ENCODE results near the gene POMGNT1.

DNA sequence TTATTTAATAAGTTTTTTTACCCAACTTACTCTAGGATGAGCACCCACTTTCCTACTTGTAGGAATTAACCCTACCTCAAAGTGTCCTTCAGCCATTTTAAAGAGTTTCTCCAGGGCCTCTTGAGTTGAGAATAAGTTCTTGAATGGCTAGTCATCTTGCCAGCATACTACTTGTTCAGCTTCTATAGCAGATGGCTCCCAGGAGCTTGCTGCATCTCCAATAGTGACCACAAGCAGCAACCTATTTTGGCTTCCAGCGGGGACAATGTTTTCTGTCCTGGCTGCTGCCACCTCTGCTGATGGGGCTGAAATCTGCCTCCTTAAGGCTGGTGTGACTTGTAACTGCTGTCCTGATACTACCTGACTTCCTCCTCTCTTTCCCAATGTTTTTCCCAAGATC lies 45.0 kb downstream of the POMGNT1 start:
- no peak for TF ChIP-seq EZH2phosphoT487 (conservative IDR thresholded peaks at IDR 0.05; ENCODE audit: low read length)
- TF ChIP-seq, protein P1, sequence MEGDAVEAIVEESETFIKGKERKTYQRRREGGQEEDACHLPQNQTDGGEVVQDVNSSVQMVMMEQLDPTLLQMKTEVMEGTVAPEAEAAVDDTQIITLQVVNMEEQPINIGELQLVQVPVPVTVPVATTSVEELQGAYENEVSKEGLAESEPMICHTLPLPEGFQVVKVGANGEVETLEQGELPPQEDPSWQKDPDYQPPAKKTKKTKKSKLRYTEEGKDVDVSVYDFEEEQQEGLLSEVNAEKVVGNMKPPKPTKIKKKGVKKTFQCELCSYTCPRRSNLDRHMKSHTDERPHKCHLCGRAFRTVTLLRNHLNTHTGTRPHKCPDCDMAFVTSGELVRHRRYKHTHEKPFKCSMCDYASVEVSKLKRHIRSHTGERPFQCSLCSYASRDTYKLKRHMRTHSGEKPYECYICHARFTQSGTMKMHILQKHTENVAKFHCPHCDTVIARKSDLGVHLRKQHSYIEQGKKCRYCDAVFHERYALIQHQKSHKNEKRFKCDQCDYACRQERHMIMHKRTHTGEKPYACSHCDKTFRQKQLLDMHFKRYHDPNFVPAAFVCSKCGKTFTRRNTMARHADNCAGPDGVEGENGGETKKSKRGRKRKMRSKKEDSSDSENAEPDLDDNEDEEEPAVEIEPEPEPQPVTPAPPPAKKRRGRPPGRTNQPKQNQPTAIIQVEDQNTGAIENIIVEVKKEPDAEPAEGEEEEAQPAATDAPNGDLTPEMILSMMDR (IDR thresholded peaks at IDR 0.05; ENCODE audit: insufficient read depth, low read length, poor library complexity, severe bottlenecking): no peak
